Tibial nerve (tissue), 4 donors: ENCODE data around the gene ZNF787. TPM values are rescaled to one million over a fixed set of nuclear protein-coding genes. Genes with fewer than 3 reads are reported as not detected.
A peak's percentile ranks its signal among the peaks of the same experiment; 100 is the strongest.

Experiments
- DNase-seq, 2 donors: peaks; one replicate each; pipeline ENCODE4 v3.0.0-alpha.2; 2019; ENCODE audit warnings: low spot score in 2 of 2
- H3K27ac ChIP-seq, 4 donors: fragments of 200-600 bp; sonication (generic) in 3 of 4; one replicate each; pipeline ENCODE4 v1.5.1; 2017 to 2019; ENCODE audit warnings: mild to moderate bottlenecking in 1 of 4
- H3K27me3 ChIP-seq, 2 donors: fragments of 200-600 bp; sonication (generic) in 1 of 2; one replicate each; pipeline versions ENCODE4 v1.5.1 to v1.6.0; 2017 to 2019
- H3K36me3 ChIP-seq, 3 donors: fragments of 200-600 bp; sonication (generic); one replicate each; pipeline ENCODE4 v1.5.1; 2018 to 2019
- H3K4me1 ChIP-seq, 4 donors: fragments of 200-600 bp; sonication (generic) in 3 of 4; one replicate each; pipeline ENCODE4 v1.5.1; 2017 to 2019
- H3K4me3 ChIP-seq, 4 donors: fragments of 200-600 bp; sonication (generic) in 3 of 4; one replicate each; pipeline ENCODE4 v1.5.1; 2017 to 2019; ENCODE audit warnings: mild to moderate bottlenecking in 1 of 4, moderate library complexity in 1 of 4
- H3K9me3 ChIP-seq, 4 donors: fragments of 200-600 bp; sonication (generic) in 3 of 4; one replicate each; pipeline ENCODE4 v1.5.1; 2017 to 2019
- CTCF ChIP-seq, 5 experiments: fragments of 200-600 bp in 3 of 5; fragments of 450-650 bp in 2 of 5; sonication (generic) in 3 of 5; IDR thresholded peaks; one replicate each; pipeline ENCODE4 v1.5.1; 2016 to 2019; ENCODE audit warnings: antibody characterized with exemption in 5 of 5, mild to moderate bottlenecking in 3 of 5, moderate library complexity in 2 of 5
- EP300 ChIP-seq, 2 donors: sonication (generic); formaldehyde crosslinking; IDR thresholded peaks; one replicate each; pipeline ENCODE4 v1.6.1; 2017; ENCODE audit warnings: antibody characterized with exemption in 2 of 2, mild to moderate bottlenecking in 1 of 2
- POLR2A ChIP-seq, 2 donors: fragments of 450-650 bp; IDR thresholded peaks; one replicate each; pipeline ENCODE4 v1.6.1; 2017; ENCODE audit warnings: antibody characterized with exemption in 2 of 2, mild to moderate bottlenecking in 2 of 2, moderate library complexity in 2 of 2
- WGBS, 2 donors: methylation state at CpG; one replicate each; pipeline ENCODE4 v1.1.5; 2018; 5-methylcytosine and 5-hydroxymethylcytosine counted together
- total RNA-seq, 4 donors: library from RNA; depleted of rRNA; stranded (reverse); fragments of >200 nt; gene quantifications; one replicate each; pipeline ENCODE4 v1.1.0, GENCODE V29; 2016

ZNF787 gene
- total RNA-seq, 4 donors from 2014 or later, result 13.6 to 21.6 (median 18.5) TPM

DNA sequence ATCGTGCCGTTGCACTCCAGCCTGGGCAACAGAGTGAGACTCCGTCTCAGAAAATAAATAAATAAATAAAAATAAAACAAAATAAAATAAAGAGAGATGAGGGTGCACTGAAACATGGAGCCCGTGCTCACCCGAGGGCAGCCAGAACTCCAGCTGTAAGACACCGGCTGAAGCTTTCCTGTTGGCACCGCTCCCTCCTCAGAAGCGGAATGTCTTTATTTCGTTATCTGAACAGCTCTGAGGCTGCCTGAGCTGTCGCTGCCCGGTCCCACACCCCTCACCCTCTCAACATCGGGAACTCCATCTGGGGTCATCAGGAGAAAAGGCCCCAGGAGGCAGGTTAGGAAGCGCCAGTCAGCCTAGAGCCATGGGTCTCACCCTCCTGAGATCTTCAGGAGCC is 24.4 kb downstream of the ZNF787 start:
- Histone ChIP-seq H3K4me1 (peaks cover 0 to 10% (median 0%) of the 10 kb centered on the region in 4 donors), H3K4me3 (no peak overlapping the region), H3K27ac (peak overlapping the region in 1 of 4 donors; percentile 3), H3K27me3 (no peaks in the 10 kb centered on the region), H3K36me3 (peaks cover 0 to 58% (median 4%) of the 10 kb centered on the region in 3 donors), H3K9me3 (no peaks in the 10 kb centered on the region)
- WGBS, 2 donors, result 91 to 92% methylated on average over 12 to 13 of the region's 13 CpGs
- no peak for TF ChIP-seq POLR2A (IDR thresholded peaks at IDR 0.05)
- no peak for TF ChIP-seq EP300 (IDR thresholded peaks at IDR 0.05)
- no peak for TF ChIP-seq CTCF (IDR thresholded peaks at IDR 0.05)
- no peak for DNase-seq

- Histone ChIP-seq H3K4me1 (peaks cover 0 to 31% (median 0%) of the 10 kb centered on the region in 4 donors), H3K4me3 (no peak overlapping the region), H3K27me3 (no peaks in the 10 kb centered on the region), H3K27ac (no peak overlapping the region), H3K36me3 (peaks cover 0 to 44% (median 4%) of the 10 kb centered on the region in 3 donors), H3K9me3 (no peaks in the 10 kb centered on the region)
- TF ChIP-seq CTCF (IDR thresholded peaks at IDR 0.05) (no peak), POLR2A (IDR thresholded peaks at IDR 0.05) (no peak), EP300 (IDR thresholded peaks at IDR 0.05) (no peak)
- 75 to 79% methylated on average over 9 of the region's 9 CpGs for WGBS, 2 donors
- DNase-seq, result no peak
Observed at GRCh38 chr19:56094449-56094848, 26.6 kb downstream of the ZNF787 start.

- Histone ChIP-seq H3K4me3 (no peak overlapping the region), H3K27me3 (no peaks in the 10 kb centered on the region), H3K27ac (no peak overlapping the region), H3K36me3 (peaks cover 0 to 45% (median 9%) of the 10 kb centered on the region in 3 donors), H3K4me1 (peaks cover 0 to 31% (median 0%) of the 10 kb centered on the region in 4 donors), H3K9me3 (no peaks in the 10 kb centered on the region)
- TF ChIP-seq EP300 (IDR thresholded peaks at IDR 0.05), result no peak
- DNase-seq, result no peak
- 95 to 98% methylated on average over 32 of the region's 32 CpGs for WGBS, 2 donors
Observed at GRCh38 chr19:56092685-56093631, 28.1 kb downstream of the ZNF787 start.

DNA sequence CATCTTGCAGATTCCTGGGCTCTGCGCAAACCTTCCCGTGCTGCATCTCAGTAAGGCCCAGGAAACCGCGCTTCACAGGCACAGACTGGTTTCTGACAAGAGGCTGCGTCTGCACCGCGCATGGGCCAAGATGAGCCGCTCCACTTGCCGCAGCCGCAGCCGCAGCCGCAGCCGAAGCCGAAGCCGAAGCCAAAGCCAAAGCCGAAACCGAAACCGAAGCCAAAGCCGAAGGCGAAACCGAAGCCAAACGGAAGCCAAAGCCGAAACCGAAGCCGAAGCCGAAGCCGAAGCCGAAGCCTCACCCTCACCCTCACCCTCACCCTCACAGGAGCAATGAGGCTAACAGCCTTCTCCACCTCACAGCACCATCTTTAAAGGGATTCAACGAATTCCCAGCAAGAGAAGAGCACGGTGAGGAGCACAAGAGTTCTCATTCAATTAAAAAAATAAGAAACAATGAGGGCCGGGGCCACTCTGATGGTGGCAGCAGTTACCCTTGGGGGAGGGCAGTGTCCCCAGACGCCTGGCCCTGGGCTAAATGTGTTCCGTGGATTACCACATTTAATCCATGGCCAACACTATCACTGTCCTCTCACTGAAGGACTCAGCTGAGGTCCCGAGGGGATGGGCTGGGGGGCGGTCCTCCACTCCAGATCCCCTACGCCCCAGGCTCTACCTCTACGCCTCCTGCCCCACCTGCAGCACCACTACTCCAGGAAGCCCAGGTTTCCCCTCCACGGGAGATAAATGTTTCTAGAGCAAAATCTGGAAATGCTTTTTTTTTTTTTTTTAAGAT is 29.1 kb downstream of the ZNF787 start:
- Histone ChIP-seq H3K36me3 (peaks cover 0 to 45% (median 9%) of the 10 kb centered on the region in 3 donors), H3K9me3 (no peaks in the 10 kb centered on the region), H3K27ac (peak overlapping the region in 3 of 4 donors; percentile 16 to 86 (median 85)), H3K4me3 (no peak overlapping the region), H3K27me3 (no peaks in the 10 kb centered on the region), H3K4me1 (peaks cover 0 to 26% (median 0%) of the 10 kb centered on the region in 4 donors)
- no peak for TF ChIP-seq CTCF (IDR thresholded peaks at IDR 0.05)
- TF ChIP-seq EP300 (IDR thresholded peaks at IDR 0.05), result no peak
- no peak for TF ChIP-seq POLR2A (IDR thresholded peaks at IDR 0.05)
- 89 to 90% methylated on average over 38 of the region's 38 CpGs for WGBS, 2 donors
- DNase-seq, result no peak

GRCh38 chr19:56091066-56091490 is 30.0 kb downstream of the ZNF787 start:
- H3K36me3 ChIP-seq, result peaks cover 0 to 47% (median 9%) of the 10 kb centered on the region in 3 donors
- H3K4me1 ChIP-seq, result peaks cover 0 to 29% (median 0%) of the 10 kb centered on the region in 4 donors
- peak overlapping the region in 3 of 4 donors; percentile 58 to 86 (median 85) for H3K27ac ChIP-seq
- no peak overlapping the region for H3K4me3 ChIP-seq
- H3K9me3 ChIP-seq, result no peaks in the 10 kb centered on the region
- TF ChIP-seq EP300 (IDR thresholded peaks at IDR 0.05) (peak in 1 of 2 donors; percentile 58), POLR2A (IDR thresholded peaks at IDR 0.05) (no peak)
- 37 to 53% methylated on average over 10 of the region's 10 CpGs for WGBS, 2 donors
- no peak for DNase-seq
- no peaks in the 10 kb centered on the region for H3K27me3 ChIP-seq
